ENCODE data around the gene FRMD4A.

Gene FRMD4A

GRCh38 chr10:13705526-13706174, 625.1 kb downstream of the FRMD4A start:
- no peak for DNase-seq (ENCODE audit: low read depth)
- TF ChIP-seq MYC (IDR thresholded peaks at IDR 0.05; ENCODE audit: low read depth, low read length), result no peak
- H3K4me3 ChIP-seq (ENCODE audit: low read depth, low read length), result no peak overlapping the region

DNA sequence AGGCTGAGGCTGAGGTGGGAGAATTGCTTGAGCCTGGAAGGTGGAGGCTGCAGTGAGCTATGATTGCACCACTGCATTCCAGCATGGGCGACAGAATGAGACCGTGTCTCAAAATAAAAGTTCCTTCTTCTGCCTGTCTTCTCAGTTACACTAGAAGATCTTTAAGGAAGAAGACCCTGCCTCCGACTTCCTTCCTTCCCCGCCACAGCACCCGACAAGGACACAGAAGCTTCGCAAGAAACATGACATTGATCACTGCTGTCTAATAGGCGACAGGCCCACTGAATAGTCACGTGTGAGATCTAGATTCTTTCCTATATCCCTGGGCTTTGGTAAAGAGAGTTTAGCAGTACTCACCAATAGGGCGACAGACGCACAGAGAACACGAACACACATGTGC, 625.8 kb downstream of the FRMD4A start:
- TF ChIP-seq MAX (IDR thresholded peaks at IDR 0.05; ENCODE audit: low read depth, low read length) (no peak), MYC (IDR thresholded peaks at IDR 0.05; ENCODE audit: low read depth, low read length) (no peak), POLR2A (IDR thresholded peaks at IDR 0.05; ENCODE audit: extremely low read depth, insufficient read length) (no peak)
- TF ChIP-seq, protein P1, sequence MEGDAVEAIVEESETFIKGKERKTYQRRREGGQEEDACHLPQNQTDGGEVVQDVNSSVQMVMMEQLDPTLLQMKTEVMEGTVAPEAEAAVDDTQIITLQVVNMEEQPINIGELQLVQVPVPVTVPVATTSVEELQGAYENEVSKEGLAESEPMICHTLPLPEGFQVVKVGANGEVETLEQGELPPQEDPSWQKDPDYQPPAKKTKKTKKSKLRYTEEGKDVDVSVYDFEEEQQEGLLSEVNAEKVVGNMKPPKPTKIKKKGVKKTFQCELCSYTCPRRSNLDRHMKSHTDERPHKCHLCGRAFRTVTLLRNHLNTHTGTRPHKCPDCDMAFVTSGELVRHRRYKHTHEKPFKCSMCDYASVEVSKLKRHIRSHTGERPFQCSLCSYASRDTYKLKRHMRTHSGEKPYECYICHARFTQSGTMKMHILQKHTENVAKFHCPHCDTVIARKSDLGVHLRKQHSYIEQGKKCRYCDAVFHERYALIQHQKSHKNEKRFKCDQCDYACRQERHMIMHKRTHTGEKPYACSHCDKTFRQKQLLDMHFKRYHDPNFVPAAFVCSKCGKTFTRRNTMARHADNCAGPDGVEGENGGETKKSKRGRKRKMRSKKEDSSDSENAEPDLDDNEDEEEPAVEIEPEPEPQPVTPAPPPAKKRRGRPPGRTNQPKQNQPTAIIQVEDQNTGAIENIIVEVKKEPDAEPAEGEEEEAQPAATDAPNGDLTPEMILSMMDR (IDR thresholded peaks at IDR 0.05; ENCODE audit: low read depth, low read length), result no peak
- DNase-seq (ENCODE audit: low read depth), result no peak
- H3K4me3 ChIP-seq (ENCODE audit: low read depth, low read length), result no peak overlapping the region

- TF ChIP-seq POLR2A (IDR thresholded peaks at IDR 0.05; ENCODE audit: extremely low read depth, insufficient read length), result no peak
- H3K4me3 ChIP-seq (ENCODE audit: low read depth, low read length), result no peak overlapping the region
- DNase-seq (ENCODE audit: low read depth), result no peak
Observed at GRCh38 chr10:13703997-13704536, 626.7 kb downstream of the FRMD4A start.

- no peak overlapping the region for H3K4me3 ChIP-seq (ENCODE audit: low read depth, low read length)
Observed at GRCh38 chr10:13703101-13703818, 627.5 kb downstream of the FRMD4A start.

DNA sequence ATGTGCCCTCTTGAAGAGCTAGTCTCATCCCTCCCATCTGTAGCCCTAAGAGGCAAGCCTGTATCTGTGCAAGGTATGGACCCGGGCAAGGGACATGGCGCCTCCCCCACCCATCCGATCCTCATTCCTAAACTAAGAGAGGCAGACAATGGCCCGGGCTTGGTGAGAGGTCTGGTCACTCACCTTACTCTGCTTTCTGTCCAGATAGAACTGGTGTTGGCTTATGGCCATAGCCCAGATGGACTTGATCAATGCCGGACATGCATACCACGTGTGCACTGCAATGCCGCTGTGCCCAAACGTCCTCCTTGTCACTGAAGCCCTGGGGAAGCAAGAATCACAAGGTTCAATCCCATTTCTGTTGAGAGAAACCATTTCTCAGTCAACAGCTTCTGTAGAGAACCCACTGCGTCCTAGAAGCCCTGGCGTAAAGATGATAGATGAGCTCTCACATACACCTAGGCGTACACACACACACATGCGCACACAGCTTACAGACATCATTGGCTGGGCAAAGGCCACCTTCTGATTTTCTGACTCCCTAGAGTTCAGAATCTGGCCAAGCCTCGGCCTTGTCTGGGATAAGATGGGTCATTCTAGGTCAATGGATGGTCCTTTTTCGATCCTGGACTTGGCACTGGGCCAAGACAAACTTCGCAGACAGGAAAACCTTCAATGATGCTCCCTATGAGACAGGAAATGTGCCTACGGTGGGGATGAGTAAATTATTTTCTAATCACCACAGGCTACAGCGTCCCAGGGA, 629.4 kb downstream of the FRMD4A start:
- TF ChIP-seq MYC (IDR thresholded peaks at IDR 0.05; ENCODE audit: low read depth, low read length) (no peak), POLR2A (IDR thresholded peaks at IDR 0.05; ENCODE audit: extremely low read depth, insufficient read length) (no peak), MAX (IDR thresholded peaks at IDR 0.05; ENCODE audit: low read depth, low read length) (no peak)
- TF ChIP-seq, protein P1 (IDR thresholded peaks at IDR 0.05; ENCODE audit: low read depth, low read length), result no peak
- DNase-seq (ENCODE audit: low read depth), result no peak
- H3K4me3 ChIP-seq (ENCODE audit: low read depth, low read length), result no peak overlapping the region

More at GRCh38 chr10:13703101-13703818, 627.5 kb downstream of the FRMD4A start:
- no peak for DNase-seq (ENCODE audit: low read depth)
- no peak for TF ChIP-seq MAX (IDR thresholded peaks at IDR 0.05; ENCODE audit: low read depth, low read length)
- TF ChIP-seq, protein P1 (IDR thresholded peaks at IDR 0.05; ENCODE audit: low read depth, low read length), result no peak
- no peak for TF ChIP-seq MYC (IDR thresholded peaks at IDR 0.05; ENCODE audit: low read depth, low read length)
- TF ChIP-seq POLR2A (IDR thresholded peaks at IDR 0.05; ENCODE audit: extremely low read depth, insufficient read length), result no peak

- TF ChIP-seq MAX (IDR thresholded peaks at IDR 0.05; ENCODE audit: low read depth, low read length) (no peak), POLR2A (IDR thresholded peaks at IDR 0.05; ENCODE audit: extremely low read depth, insufficient read length) (no peak), MYC (IDR thresholded peaks at IDR 0.05; ENCODE audit: low read depth, low read length) (no peak)
- TF ChIP-seq, protein P1 (IDR thresholded peaks at IDR 0.05; ENCODE audit: low read depth, low read length), result no peak
- H3K4me3 ChIP-seq (ENCODE audit: low read depth, low read length), result no peak overlapping the region
- DNase-seq (ENCODE audit: low read depth), result no peak
Observed at GRCh38 chr10:13700473-13701144, 630.1 kb downstream of the FRMD4A start.

All from NB4 (cell line).